ENCODE results near the gene DUSP1.

Gene DUSP1

GRCh38 chr5:172762214-172763119 lies 8.5 kb downstream of the DUSP1 start:
- no peak for TF ChIP-seq POLR2A (IDR thresholded peaks at IDR 0.05; ENCODE audit: extremely low read depth, insufficient read length)
- no peak for TF ChIP-seq CTCF (IDR thresholded peaks at IDR 0.05; ENCODE audit: low read depth, low read length)
- no peak for TF ChIP-seq MYC (IDR thresholded peaks at IDR 0.05; ENCODE audit: low read depth, low read length)
- no peak for TF ChIP-seq MAX (IDR thresholded peaks at IDR 0.05; ENCODE audit: low read depth, low read length)
- no peak overlapping the region for H3K4me3 ChIP-seq (ENCODE audit: low read depth, low read length)
- no peak for DNase-seq (ENCODE audit: low read depth)

- TF ChIP-seq MAX (IDR thresholded peaks at IDR 0.05; ENCODE audit: low read depth, low read length) (no peak), MYC (IDR thresholded peaks at IDR 0.05; ENCODE audit: low read depth, low read length) (no peak), POLR2A (IDR thresholded peaks at IDR 0.05; ENCODE audit: extremely low read depth, insufficient read length) (no peak)
- H3K4me3 ChIP-seq (ENCODE audit: low read depth, low read length) = no peak overlapping the region
- DNase-seq (ENCODE audit: low read depth) = no peak
Measured at GRCh38 chr5:172760959-172761358, 10.0 kb downstream of the DUSP1 start.

- TF ChIP-seq CTCF (IDR thresholded peaks at IDR 0.05; ENCODE audit: low read depth, low read length) (no peak), POLR2A (IDR thresholded peaks at IDR 0.05; ENCODE audit: extremely low read depth, insufficient read length) (no peak)
- no peak overlapping the region for H3K4me3 ChIP-seq (ENCODE audit: low read depth, low read length)
- DNase-seq (ENCODE audit: low read depth) = no peak
Measured at GRCh38 chr5:172760136-172760535, 10.9 kb downstream of the DUSP1 start.

- no peak for DNase-seq (ENCODE audit: low read depth)
- no peak overlapping the region for H3K4me3 ChIP-seq (ENCODE audit: low read depth, low read length)
- TF ChIP-seq POLR2A (IDR thresholded peaks at IDR 0.05; ENCODE audit: extremely low read depth, insufficient read length) (no peak), MYC (IDR thresholded peaks at IDR 0.05; ENCODE audit: low read depth, low read length) (no peak), CTCF (IDR thresholded peaks at IDR 0.05; ENCODE audit: low read depth, low read length) (no peak), MAX (IDR thresholded peaks at IDR 0.05; ENCODE audit: low read depth, low read length) (no peak)
Measured at GRCh38 chr5:172758834-172759149, 12.2 kb downstream of the DUSP1 start.

- no peak for TF ChIP-seq CTCF (IDR thresholded peaks at IDR 0.05; ENCODE audit: low read depth, low read length)
- TF ChIP-seq MAX (IDR thresholded peaks at IDR 0.05; ENCODE audit: low read depth, low read length) = no peak
- no peak for TF ChIP-seq POLR2A (IDR thresholded peaks at IDR 0.05; ENCODE audit: extremely low read depth, insufficient read length)
- no peak for TF ChIP-seq MYC (IDR thresholded peaks at IDR 0.05; ENCODE audit: low read depth, low read length)
- no peak overlapping the region for H3K4me3 ChIP-seq (ENCODE audit: low read depth, low read length)
- DNase-seq (ENCODE audit: low read depth) = no peak
Measured at GRCh38 chr5:172758077-172758833, 12.7 kb downstream of the DUSP1 start.

- TF ChIP-seq MYC (IDR thresholded peaks at IDR 0.05; ENCODE audit: low read depth, low read length) = no peak
- TF ChIP-seq CTCF (IDR thresholded peaks at IDR 0.05; ENCODE audit: low read depth, low read length) = no peak
- no peak overlapping the region for H3K4me3 ChIP-seq (ENCODE audit: low read depth, low read length)
- no peak for DNase-seq (ENCODE audit: low read depth)
Measured at GRCh38 chr5:172757394-172758010, 13.5 kb downstream of the DUSP1 start.

All from NB4 (cell line).